Lower leg skin (tissue), 3 donors: ENCODE data around the gene ZNF207.

Experiments used
- CTCF ChIP-seq, 3 donors: fragments of 450-650 bp; IDR thresholded peaks; one replicate each; pipeline ENCODE4 v1.5.1; 2016; ENCODE audit warnings: antibody characterized with exemption in 3 of 3, mild to moderate bottlenecking in 3 of 3, moderate library complexity in 2 of 3
- POLR2A ChIP-seq, 2 donors: fragments of 450-650 bp; IDR thresholded peaks; one replicate each; pipeline ENCODE4 v1.6.1; 2016 to 2017; ENCODE audit warnings: antibody characterized with exemption in 2 of 2, mild to moderate bottlenecking in 1 of 2, moderate library complexity in 1 of 2

GRCh38 chr17:32331243-32332040 is 18.5 kb upstream of the ZNF207 start:
- no peak for TF ChIP-seq POLR2A (IDR thresholded peaks at IDR 0.05)
- no peak for TF ChIP-seq CTCF (IDR thresholded peaks at IDR 0.05)
